ENCODE measurements around the gene MTFR1L.

DNA sequence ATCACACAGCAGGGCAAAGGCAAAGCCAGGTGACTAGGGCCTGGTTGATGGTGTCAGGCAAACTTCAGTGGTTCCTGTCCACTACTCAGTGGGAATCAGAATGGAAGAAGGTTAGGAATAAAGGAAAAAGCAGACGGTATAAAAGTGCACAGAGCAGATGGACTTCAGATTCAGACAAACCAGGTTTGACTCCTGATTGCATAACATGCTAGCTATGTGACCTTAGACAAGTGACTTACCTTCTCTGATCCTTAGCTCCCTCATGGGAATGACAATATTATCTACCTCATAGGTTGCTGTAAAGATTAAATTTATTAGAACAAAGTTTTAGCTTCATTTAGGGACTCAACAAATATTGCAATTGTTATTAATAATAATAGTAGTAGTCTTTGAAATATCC, 50.9 kb downstream of the MTFR1L start:
- TF ChIP-seq, protein P1, sequence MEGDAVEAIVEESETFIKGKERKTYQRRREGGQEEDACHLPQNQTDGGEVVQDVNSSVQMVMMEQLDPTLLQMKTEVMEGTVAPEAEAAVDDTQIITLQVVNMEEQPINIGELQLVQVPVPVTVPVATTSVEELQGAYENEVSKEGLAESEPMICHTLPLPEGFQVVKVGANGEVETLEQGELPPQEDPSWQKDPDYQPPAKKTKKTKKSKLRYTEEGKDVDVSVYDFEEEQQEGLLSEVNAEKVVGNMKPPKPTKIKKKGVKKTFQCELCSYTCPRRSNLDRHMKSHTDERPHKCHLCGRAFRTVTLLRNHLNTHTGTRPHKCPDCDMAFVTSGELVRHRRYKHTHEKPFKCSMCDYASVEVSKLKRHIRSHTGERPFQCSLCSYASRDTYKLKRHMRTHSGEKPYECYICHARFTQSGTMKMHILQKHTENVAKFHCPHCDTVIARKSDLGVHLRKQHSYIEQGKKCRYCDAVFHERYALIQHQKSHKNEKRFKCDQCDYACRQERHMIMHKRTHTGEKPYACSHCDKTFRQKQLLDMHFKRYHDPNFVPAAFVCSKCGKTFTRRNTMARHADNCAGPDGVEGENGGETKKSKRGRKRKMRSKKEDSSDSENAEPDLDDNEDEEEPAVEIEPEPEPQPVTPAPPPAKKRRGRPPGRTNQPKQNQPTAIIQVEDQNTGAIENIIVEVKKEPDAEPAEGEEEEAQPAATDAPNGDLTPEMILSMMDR (IDR thresholded peaks at IDR 0.05): no peak
- TF ChIP-seq, protein P2, sequence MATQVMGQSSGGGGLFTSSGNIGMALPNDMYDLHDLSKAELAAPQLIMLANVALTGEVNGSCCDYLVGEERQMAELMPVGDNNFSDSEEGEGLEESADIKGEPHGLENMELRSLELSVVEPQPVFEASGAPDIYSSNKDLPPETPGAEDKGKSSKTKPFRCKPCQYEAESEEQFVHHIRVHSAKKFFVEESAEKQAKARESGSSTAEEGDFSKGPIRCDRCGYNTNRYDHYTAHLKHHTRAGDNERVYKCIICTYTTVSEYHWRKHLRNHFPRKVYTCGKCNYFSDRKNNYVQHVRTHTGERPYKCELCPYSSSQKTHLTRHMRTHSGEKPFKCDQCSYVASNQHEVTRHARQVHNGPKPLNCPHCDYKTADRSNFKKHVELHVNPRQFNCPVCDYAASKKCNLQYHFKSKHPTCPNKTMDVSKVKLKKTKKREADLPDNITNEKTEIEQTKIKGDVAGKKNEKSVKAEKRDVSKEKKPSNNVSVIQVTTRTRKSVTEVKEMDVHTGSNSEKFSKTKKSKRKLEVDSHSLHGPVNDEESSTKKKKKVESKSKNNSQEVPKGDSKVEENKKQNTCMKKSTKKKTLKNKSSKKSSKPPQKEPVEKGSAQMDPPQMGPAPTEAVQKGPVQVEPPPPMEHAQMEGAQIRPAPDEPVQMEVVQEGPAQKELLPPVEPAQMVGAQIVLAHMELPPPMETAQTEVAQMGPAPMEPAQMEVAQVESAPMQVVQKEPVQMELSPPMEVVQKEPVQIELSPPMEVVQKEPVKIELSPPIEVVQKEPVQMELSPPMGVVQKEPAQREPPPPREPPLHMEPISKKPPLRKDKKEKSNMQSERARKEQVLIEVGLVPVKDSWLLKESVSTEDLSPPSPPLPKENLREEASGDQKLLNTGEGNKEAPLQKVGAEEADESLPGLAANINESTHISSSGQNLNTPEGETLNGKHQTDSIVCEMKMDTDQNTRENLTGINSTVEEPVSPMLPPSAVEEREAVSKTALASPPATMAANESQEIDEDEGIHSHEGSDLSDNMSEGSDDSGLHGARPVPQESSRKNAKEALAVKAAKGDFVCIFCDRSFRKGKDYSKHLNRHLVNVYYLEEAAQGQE (IDR thresholded peaks at IDR 0.05; ENCODE audit: low read depth, low read length): no peak
- TF ChIP-seq RAD21 (IDR thresholded peaks at IDR 0.05; ENCODE audit: low read length): no peak
- no peak for TF ChIP-seq SMC3 (IDR thresholded peaks at IDR 0.05; ENCODE audit: low read depth, low read length)
- TF ChIP-seq SIN3A (IDR thresholded peaks at IDR 0.05; ENCODE audit: borderline replicate concordance, low read depth, low read length): no peak
- no peak for TF ChIP-seq YY1 (IDR thresholded peaks at IDR 0.05; ENCODE audit: low read depth)
- TF ChIP-seq, protein P3, sequence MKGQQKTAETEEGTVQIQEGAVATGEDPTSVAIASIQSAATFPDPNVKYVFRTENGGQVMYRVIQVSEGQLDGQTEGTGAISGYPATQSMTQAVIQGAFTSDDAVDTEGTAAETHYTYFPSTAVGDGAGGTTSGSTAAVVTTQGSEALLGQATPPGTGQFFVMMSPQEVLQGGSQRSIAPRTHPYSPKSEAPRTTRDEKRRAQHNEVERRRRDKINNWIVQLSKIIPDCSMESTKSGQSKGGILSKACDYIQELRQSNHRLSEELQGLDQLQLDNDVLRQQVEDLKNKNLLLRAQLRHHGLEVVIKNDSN (IDR thresholded peaks at IDR 0.05; ENCODE audit: borderline replicate concordance, low read depth): no peak
- TF ChIP-seq, protein P4, sequence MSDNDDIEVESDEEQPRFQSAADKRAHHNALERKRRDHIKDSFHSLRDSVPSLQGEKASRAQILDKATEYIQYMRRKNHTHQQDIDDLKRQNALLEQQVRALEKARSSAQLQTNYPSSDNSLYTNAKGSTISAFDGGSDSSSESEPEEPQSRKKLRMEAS (IDR thresholded peaks at IDR 0.05; ENCODE audit: low read depth): no peak
- TF ChIP-seq, protein P5, sequence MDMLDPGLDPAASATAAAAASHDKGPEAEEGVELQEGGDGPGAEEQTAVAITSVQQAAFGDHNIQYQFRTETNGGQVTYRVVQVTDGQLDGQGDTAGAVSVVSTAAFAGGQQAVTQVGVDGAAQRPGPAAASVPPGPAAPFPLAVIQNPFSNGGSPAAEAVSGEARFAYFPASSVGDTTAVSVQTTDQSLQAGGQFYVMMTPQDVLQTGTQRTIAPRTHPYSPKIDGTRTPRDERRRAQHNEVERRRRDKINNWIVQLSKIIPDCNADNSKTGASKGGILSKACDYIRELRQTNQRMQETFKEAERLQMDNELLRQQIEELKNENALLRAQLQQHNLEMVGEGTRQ (IDR thresholded peaks at IDR 0.05; ENCODE audit: borderline replicate concordance, low read depth, low read length): no peak
- TF ChIP-seq JUND (IDR thresholded peaks at IDR 0.05): no peak
- no peak for TF ChIP-seq EZH2phosphoT487 (IDR thresholded peaks at IDR 0.05; ENCODE audit: borderline replicate concordance, low read depth)
- TF ChIP-seq EP300 (IDR thresholded peaks at IDR 0.05; ENCODE audit: borderline replicate concordance in 1 of 2, low read depth in 1 of 2, low read length in 1 of 2): no peak
- TF ChIP-seq RFX5 (IDR thresholded peaks at IDR 0.05; ENCODE audit: low read length): no peak
